CD4-positive, alpha-beta memory T cell (primary cell): ENCODE data around the gene DOP1B. TPM values are rescaled to one million over a fixed set of nuclear protein-coding genes. Genes with fewer than 3 reads are reported as not detected.
"Not testable (repeated sequence)": the region's sequence is repeated elsewhere in the genome, so short reads cannot be mapped to it uniquely, and the experiment has no call there.

ENCODE experiments used
- CTCF ChIA-PET: fragments of 350-600 bp; sonication (Branson Sonifier 250); formaldehyde crosslinking; loops from one replicate; lab custom pipeline; 2021; ENCODE audit warnings: inconsistent platforms; ENCODE audit not compliant: partially characterized antibody; lab: Charles Lee
- POLR2A ChIA-PET: fragments of 350-600 bp; sonication (Branson Sonifier 250); formaldehyde crosslinking; loops from one replicate; lab custom pipeline; 2021; ENCODE audit not compliant: partially characterized antibody; lab: Charles Lee
- DNase-seq, 5 donors: peaks; one replicate each; pipeline versions ENCODE4 v3.0.0 to v3.0.0-alpha.2; 2020 to 2022; ENCODE audit warnings: mixed read lengths in 1 of 5
- H3K27ac ChIP-seq: one replicate; pipeline ENCODE4 v1.7.0; 2013; ENCODE audit warnings: low read depth, low read length
- H3K27me3 ChIP-seq: 2 replicates; pipeline ENCODE4 v1.7.0; 2013; ENCODE audit warnings: mild to moderate bottlenecking, low read length, moderate library complexity; ENCODE audit not compliant: insufficient read depth
- H3K36me3 ChIP-seq: 2 replicates; pipeline ENCODE4 v1.7.0; 2013; ENCODE audit warnings: mild to moderate bottlenecking, low read length, moderate library complexity; ENCODE audit not compliant: insufficient read depth
- H3K4me1 ChIP-seq: 2 replicates; pipeline ENCODE4 v1.7.0; 2013; ENCODE audit warnings: mild to moderate bottlenecking, low read length, moderate library complexity; ENCODE audit not compliant: insufficient read depth
- H3K4me3 ChIP-seq, 2 donors: one replicate each; pipeline ENCODE4 v1.7.0; 2013; ENCODE audit warnings: low read length in 2 of 2, mild to moderate bottlenecking in 1 of 2
- H3K9me3 ChIP-seq, 2 donors: one replicate each; pipeline ENCODE4 v1.7.0; 2013; ENCODE audit warnings: low read length in 2 of 2, control low read depth in 1 of 2; ENCODE audit not compliant: control insufficient read depth in 1 of 2
- H3K27ac Mint-ChIP-seq, 7 donors: one replicate each; pipeline ENCODE4 v1.8.0; 2020 to 2021; ENCODE audit warnings: mixed read lengths in 7 of 7, mild to moderate bottlenecking in 6 of 7, inconsistent platforms in 3 of 7, moderate library complexity in 3 of 7
- H3K27me3 Mint-ChIP-seq, 2 donors: one replicate each; pipeline ENCODE4 v1.8.0; 2020 to 2021; ENCODE audit warnings: mixed read lengths in 2 of 2
- H3K36me3 Mint-ChIP-seq, 2 donors: one replicate each; pipeline ENCODE4 v1.8.0; 2020 to 2021; ENCODE audit warnings: mixed read lengths in 2 of 2, inconsistent platforms in 1 of 2, mild to moderate bottlenecking in 1 of 2
- H3K4me1 Mint-ChIP-seq, 4 donors: one replicate each; pipeline ENCODE4 v1.8.0; 2020 to 2021; ENCODE audit warnings: mixed read lengths in 4 of 4, mild to moderate bottlenecking in 1 of 4
- H3K4me3 Mint-ChIP-seq, 8 donors: one replicate each; pipeline ENCODE4 v1.8.0; 2020 to 2021; ENCODE audit warnings: mixed read lengths in 8 of 8, mild to moderate bottlenecking in 7 of 8, moderate library complexity in 6 of 8, inconsistent platforms in 3 of 8
- H3K9me3 Mint-ChIP-seq, 8 donors: one replicate each; pipeline ENCODE4 v1.8.0; 2020 to 2021; ENCODE audit warnings: mixed read lengths in 8 of 8, mild to moderate bottlenecking in 5 of 8, inconsistent platforms in 3 of 8, moderate library complexity in 1 of 8
- intact Hi-C: fragments of 100-400 bp; cut with micrococcal nuclease; formaldehyde crosslinking; loops from one replicate; pipeline ENCODE4 v1.15.1; 2023
- polyA plus RNA-seq, 2 donors: library from polyadenylated mRNA; unstranded; fragments of 300-500 nt; fragmentation: Illumina TruSeq; gene quantifications; one replicate each; pipeline ENCODE4 v1.2.3, GENCODE V29; 2021
- total RNA-seq, 2 experiments: library from RNA; stranded (reverse); gene quantifications; one replicate each; pipeline ENCODE4 v1.2.3, GENCODE V29; 2021

Gene DOP1B
- total and polyA plus RNA-seq, 4 experiments from 2014 or later = 3.2 to 27.3 (median 18.9) TPM

DNA sequence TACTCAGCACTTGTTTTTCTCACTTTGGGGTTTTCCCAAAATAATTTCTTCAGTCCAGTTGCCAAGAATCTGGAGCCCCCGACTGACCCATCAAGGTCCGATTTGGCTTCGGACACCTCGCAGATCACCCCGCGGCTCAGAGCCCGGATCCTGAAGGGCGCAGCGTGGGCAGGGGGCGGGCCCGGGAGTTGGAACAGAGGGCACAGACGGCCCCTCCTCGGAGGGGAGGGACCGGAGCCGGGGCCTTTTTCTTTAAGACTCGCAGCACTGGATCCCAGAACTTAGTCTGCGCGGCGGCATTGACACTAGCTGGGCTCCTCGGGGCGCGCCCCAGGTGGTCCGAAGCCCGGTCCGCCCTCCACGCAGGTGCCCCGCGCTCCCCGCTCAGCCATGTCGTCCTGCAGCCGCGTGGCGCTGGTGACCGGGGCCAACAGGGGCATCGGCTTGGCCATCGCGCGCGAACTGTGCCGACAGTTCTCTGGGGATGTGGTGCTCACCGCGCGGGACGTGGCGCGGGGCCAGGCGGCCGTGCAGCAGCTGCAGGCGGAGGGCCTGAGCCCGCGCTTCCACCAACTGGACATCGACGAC, 21.7 kb upstream of the DOP1B start, which contains the start of gene CBR3:
Gene CBR3, plus strand, starts transcription at position 277 of the 588 bp plus-strand sequence. Its CDS starts 114 bp downstream, at position 391.
- DNase-seq = peak in 4 of 5 donors; percentile 39 to 61 (median 44)
- peaks cover 27% of the 10 kb centered on the region for H3K4me1 ChIP-seq
- no peaks in the 10 kb centered on the region for H3K27me3 ChIP-seq
- no peaks in the 10 kb centered on the region for H3K9me3 ChIP-seq
- no peaks in the 10 kb centered on the region for H3K9me3 Mint-ChIP-seq
- no peaks in the 10 kb centered on the region for H3K36me3 ChIP-seq
- peak within 1 kb of the TSS; percentile 58 to 86 for H3K4me3 ChIP-seq
- ChIA-PET POLR2A (interaction anchor here (0.8 to 2.7 kb wide), 12 partner anchors 9 to 186 kb away, joined by 4 to 19 read pairs (median 10); partner anchors contain the start of genes CBR1, MORC3 and SETD4), CTCF (interaction anchor here (1.1 to 9.8 kb wide), 4 partner anchors 11 to 76 kb away, joined by 3 to 77 read pairs (median 6); no protein-coding TSS in a partner anchor)
- peak within 1 kb of the TSS; percentile 89 to 96 (median 95) for H3K4me3 Mint-ChIP-seq
- peak within 1 kb of the TSS; percentile 51 for H3K27ac ChIP-seq
- intact Hi-C loops = loop anchor here (1.0 kb wide), 1 partner anchor 21 kb away; the partner anchor contains the start of gene DOP1B
- peaks cover 0 to 14% of the 10 kb centered on the region in 2 donors for H3K36me3 Mint-ChIP-seq
- H3K27ac Mint-ChIP-seq = peak within 1 kb of the TSS; percentile 87 to 95 (median 92)
- H3K4me1 Mint-ChIP-seq = peaks cover 15 to 39% (median 25%) of the 10 kb centered on the region in 4 donors
- no peaks in the 10 kb centered on the region for H3K27me3 Mint-ChIP-seq

DNA sequence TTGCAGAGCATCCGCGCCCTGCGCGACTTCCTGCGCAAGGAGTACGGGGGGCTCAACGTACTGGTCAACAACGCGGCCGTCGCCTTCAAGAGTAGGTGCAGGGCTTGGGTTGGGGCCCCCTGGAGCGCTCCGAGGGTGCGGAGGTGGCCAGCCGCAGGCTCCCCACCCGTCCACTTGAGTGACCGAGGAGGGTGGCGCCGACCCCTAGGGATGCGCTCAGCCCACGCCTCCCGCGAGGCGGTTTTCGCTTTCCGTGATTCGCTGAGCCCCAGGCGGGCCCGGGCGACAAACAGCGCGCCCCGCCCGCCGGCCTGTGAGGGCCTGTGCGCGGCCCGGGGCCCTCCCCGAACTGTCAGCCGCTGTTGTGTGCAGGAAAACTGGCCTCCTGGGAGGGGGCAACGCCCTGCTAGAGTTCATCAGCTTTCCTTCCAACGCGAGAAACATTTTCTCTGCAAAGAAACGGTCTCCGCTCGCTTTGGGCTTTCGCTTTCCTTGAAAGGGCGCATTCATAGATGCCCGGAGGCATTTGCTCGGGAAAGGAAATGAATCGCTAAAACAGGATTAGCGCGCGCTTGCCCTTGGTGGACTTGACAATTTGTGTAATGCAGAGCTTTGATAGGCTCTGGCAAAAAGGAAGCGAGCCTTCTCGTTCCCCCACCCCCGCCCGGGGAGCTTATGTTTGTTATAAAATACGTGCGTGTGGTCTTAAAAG, 21.1 kb upstream of the DOP1B start:
- H3K27me3 ChIP-seq = no peaks in the 10 kb centered on the region
- CTCF ChIA-PET = interaction anchor here (0.7 to 9.8 kb wide), 9 partner anchors 9 to 134 kb away, joined by 3 to 77 read pairs (median 4); no protein-coding TSS in a partner anchor
- peaks cover 0 to 14% of the 10 kb centered on the region in 2 donors for H3K36me3 Mint-ChIP-seq

DNA sequence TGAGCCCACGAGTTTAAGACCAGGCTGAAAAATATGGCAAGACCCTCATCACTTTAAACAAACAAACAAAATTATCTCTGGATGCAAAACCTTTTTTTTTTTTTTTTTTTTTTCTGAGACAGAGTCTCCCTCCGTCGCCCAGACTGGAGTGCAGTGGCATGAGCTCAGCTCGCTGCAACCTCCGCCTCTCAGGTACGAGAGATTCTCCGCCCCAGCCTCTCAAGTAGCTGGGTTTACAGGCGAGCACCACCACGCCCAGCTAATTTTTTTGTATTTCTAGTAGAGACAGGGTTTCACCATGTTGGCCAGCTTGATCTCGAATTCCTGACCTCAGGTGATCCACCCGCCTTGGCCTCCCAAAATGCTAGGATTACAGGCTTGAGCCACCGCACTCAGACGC, 16.8 kb upstream of the DOP1B start:
- not testable (repeated sequence) for H3K27ac ChIP-seq, DNase-seq, H3K36me3 ChIP-seq, H3K27me3 Mint-ChIP-seq, H3K9me3 ChIP-seq, H3K9me3 Mint-ChIP-seq, H3K27me3 ChIP-seq, H3K27ac Mint-ChIP-seq, H3K4me3 ChIP-seq, H3K4me3 Mint-ChIP-seq
- peaks cover 16 to 41% (median 20%) of the 10 kb centered on the region in 4 donors for H3K4me1 Mint-ChIP-seq
- intact Hi-C loops = loop anchor here (5.0 to 10.0 kb wide), 2 partner anchors 248 to 865 kb away; partner anchors contain the start of genes CHAF1B and RIPPLY3
- ChIA-PET CTCF (interaction anchor here (0.6 to 9.8 kb wide), 10 partner anchors 13 to 788 kb away, joined by 3 to 133 read pairs (median 6); partner anchors contain the start of gene CHAF1B), POLR2A (interaction anchor here (0.6 kb wide), 1 partner anchor 124 kb away, joined by 3 read pairs; no protein-coding TSS in a partner anchor)
- peaks cover 30% of the 10 kb centered on the region for H3K4me1 ChIP-seq
- H3K36me3 Mint-ChIP-seq = peaks cover 0 to 16% of the 10 kb centered on the region in 2 donors

More for the DNA sequence above, 21.1 kb upstream of the DOP1B start:
- Mint-ChIP-seq H3K4me1 (peaks cover 12 to 35% (median 21%) of the 10 kb centered on the region in 4 donors), H3K4me3 (peak overlapping the region; percentile 89 to 96 (median 95)), H3K9me3 (no peaks in the 10 kb centered on the region), H3K27ac (peak overlapping the region; percentile 86 to 95 (median 92)), H3K27me3 (no peaks in the 10 kb centered on the region)
- H3K36me3 ChIP-seq = no peaks in the 10 kb centered on the region
- H3K9me3 ChIP-seq = no peaks in the 10 kb centered on the region
- H3K4me3 ChIP-seq = peak overlapping the region; percentile 58 to 86
- peaks cover 25% of the 10 kb centered on the region for H3K4me1 ChIP-seq
- H3K27ac ChIP-seq = peak overlapping the region; percentile 51
- DNase-seq = peak in 4 of 5 donors; percentile 49 to 61 (median 53)
- intact Hi-C loops = loop anchor here (1.0 kb wide), 1 partner anchor 21 kb away; the partner anchor contains the start of gene DOP1B
- POLR2A ChIA-PET = interaction anchor here (0.8 to 2.7 kb wide), 13 partner anchors 8 to 1428 kb away, joined by 3 to 19 read pairs (median 9); partner anchors contain the start of genes CBR1, MORC3 and SETD4

DNA sequence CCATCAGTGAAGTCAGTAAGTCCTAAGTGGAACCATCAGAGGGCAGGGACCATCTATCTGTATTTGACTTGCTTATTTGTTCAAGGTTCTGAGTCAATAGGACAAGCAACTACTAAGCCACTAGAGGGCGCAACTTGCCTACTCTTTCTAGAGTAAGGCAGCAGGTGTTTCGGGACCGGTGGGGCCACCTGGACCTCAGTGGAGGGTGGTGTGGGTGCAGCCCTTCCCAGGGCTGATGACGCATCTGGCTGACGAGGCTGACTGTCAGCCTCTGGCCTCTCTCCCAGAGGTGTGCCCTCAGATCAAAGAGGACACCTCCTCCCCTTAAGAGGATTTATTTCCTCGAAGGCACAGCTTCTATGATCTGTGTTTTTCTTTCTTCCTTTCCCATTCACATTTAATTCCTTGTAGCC, 15.1 kb upstream of the DOP1B start:
- ChIA-PET POLR2A (interaction anchor here (0.7 to 1.9 kb wide), 4 partner anchors 12 to 178 kb away, joined by 3 to 7 read pairs (median 4); partner anchors contain the start of gene MORC3), CTCF (interaction anchor here (0.6 to 9.8 kb wide), 22 partner anchors 9 to 1111 kb away, joined by 3 to 133 read pairs (median 4); no protein-coding TSS in a partner anchor)
- Histone ChIP-seq H3K4me3 (no peak overlapping the region), H3K36me3 (no peaks in the 10 kb centered on the region), H3K4me1 (peaks cover 40% of the 10 kb centered on the region), H3K27me3 (no peaks in the 10 kb centered on the region), H3K9me3 (no peaks in the 10 kb centered on the region), H3K27ac (peak overlapping the region; percentile 54)
- H3K36me3 Mint-ChIP-seq = peaks cover 5 to 14% of the 10 kb centered on the region in 2 donors
- H3K9me3 Mint-ChIP-seq = peaks cover 0 to 2% (median 0%) of the 10 kb centered on the region in 8 donors
- peak overlapping the region; percentile 69 to 95 (median 89) for H3K27ac Mint-ChIP-seq
- H3K4me1 Mint-ChIP-seq = peaks cover 25 to 50% (median 29%) of the 10 kb centered on the region in 4 donors
- intact Hi-C loops = loop anchor here (1.0 to 10.0 kb wide), 6 partner anchors 15 to 863 kb away; partner anchors contain the start of genes CHAF1B, DOP1B and RIPPLY3
- H3K4me3 Mint-ChIP-seq = peak overlapping the region in 5 of 8 donors; percentile 7 to 53 (median 12)
- DNase-seq = peak; percentile 87 to 96 (median 89)
- H3K27me3 Mint-ChIP-seq = no peaks in the 10 kb centered on the region

DNA sequence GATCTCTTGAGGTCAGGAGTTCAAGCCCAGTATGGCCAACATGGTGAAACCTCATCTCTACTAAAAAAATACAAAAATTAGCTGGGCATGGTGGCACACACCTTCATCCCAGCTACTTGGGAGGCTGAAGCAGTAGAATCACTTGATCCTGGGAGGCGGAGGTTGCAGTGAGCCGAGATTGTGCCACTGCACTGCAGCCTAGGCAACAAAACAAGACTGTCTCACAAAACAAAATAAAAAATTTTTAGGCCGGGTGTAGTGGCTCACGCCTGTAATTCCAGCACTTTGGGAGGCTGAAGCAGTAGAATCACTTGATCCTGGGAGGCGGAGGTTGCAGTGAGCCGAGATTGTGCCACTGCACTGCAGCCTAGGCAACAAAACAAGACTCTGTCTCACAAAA, 12.4 kb upstream of the DOP1B start:
- H3K4me1 Mint-ChIP-seq = peaks cover 23 to 45% (median 30%) of the 10 kb centered on the region in 4 donors
- H3K27me3 Mint-ChIP-seq = not testable (repeated sequence)
- CTCF ChIA-PET = interaction anchor here (8.2 to 9.8 kb wide), 2 partner anchors 9 to 67 kb away, joined by 77 to 133 read pairs; no protein-coding TSS in a partner anchor

DNA sequence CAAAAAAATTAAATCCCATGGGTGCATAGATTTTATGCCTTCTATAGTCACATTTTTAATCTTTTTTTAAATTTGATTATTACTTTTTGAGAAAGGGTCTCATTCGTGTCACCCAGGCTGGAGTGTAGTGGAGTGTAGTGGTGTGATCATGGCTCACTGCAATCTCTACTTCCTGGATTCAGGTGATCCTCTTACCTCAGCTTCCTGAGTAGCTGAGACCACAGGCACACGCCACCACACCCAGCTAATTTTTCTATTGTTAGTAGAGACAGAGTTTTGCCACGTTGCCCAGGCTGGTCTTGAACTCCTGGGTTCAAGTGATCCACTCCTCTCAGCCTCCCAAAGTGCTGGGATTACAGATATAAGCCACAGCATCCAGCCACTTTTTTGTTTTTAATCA, 11.4 kb upstream of the DOP1B start:
- Histone ChIP-seq H3K36me3 (no peaks in the 10 kb centered on the region), H3K4me1 (peaks cover 47% of the 10 kb centered on the region), H3K27ac (peak overlapping the region; percentile 32), H3K27me3 (no peaks in the 10 kb centered on the region), H3K9me3 (no peaks in the 10 kb centered on the region), H3K4me3 (no peak overlapping the region)
- peaks cover 0 to 2% (median 0%) of the 10 kb centered on the region in 8 donors for H3K9me3 Mint-ChIP-seq
- peaks cover 29 to 56% (median 39%) of the 10 kb centered on the region in 4 donors for H3K4me1 Mint-ChIP-seq
- intact Hi-C loops = loop anchor here (10.0 kb wide), 1 partner anchor 860 kb away; the partner anchor contains the start of gene RIPPLY3
- H3K36me3 Mint-ChIP-seq = peaks cover 5 to 10% of the 10 kb centered on the region in 2 donors
- no peaks in the 10 kb centered on the region for H3K27me3 Mint-ChIP-seq
- peak; percentile 30 to 54 (median 50) for DNase-seq
- POLR2A ChIA-PET = interaction anchor here (0.9 to 2.8 kb wide), 9 partner anchors 9 to 182 kb away, joined by 3 to 14 read pairs (median 5); partner anchors contain the start of genes CBR3, MORC3 and SETD4
- peak overlapping the region; percentile 73 to 93 (median 84) for H3K27ac Mint-ChIP-seq
- peak overlapping the region; percentile 51 to 74 (median 66) for H3K4me3 Mint-ChIP-seq
- CTCF ChIA-PET = interaction anchor here (0.8 to 1.5 kb wide), 3 partner anchors 11 to 177 kb away, joined by 3 to 6 read pairs (median 3); partner anchors contain the start of gene CBR3

More for the DNA sequence above, 12.4 kb upstream of the DOP1B start:
- Mint-ChIP-seq H3K4me3 (peak overlapping the region in 1 of 8 donors; percentile 38), H3K27ac (peak overlapping the region in 1 of 7 donors; percentile 17)
- peaks cover 37% of the 10 kb centered on the region for H3K4me1 ChIP-seq
- DNase-seq, H3K36me3 ChIP-seq, H3K27me3 ChIP-seq, H3K36me3 Mint-ChIP-seq, H3K27ac ChIP-seq, H3K4me3 ChIP-seq, H3K9me3 ChIP-seq, H3K9me3 Mint-ChIP-seq: not testable (repeated sequence)
- POLR2A ChIA-PET = interaction anchor here (1.2 to 2.8 kb wide), 2 partner anchors 9 to 176 kb away, joined by 5 to 14 read pairs; partner anchors contain the start of gene MORC3
- intact Hi-C loops = loop anchor here (5.0 to 10.0 kb wide), 2 partner anchors 243 to 861 kb away; partner anchors contain the start of genes CHAF1B and RIPPLY3
